K562 (cell line): ENCODE results near the gene HOGA1. TPM values are rescaled to one million over a fixed set of nuclear protein-coding genes. Genes with fewer than 3 reads are reported as not detected.

ENCODE experiments used
- ATAC-seq: fragments of 200-7000 bp; cut with Tn5 transposase; 3 replicates; pipeline ENCODE4 v1.9.1; 2020; ENCODE audit warnings: moderate library complexity
- BruUV-seq: library from RNA; stranded (reverse); fragments of 400-500 nt; replicated peaks from 2 replicates; lab custom pipeline; 2021; lab: Mats Ljungman, UMichigan
- CTCF ChIA-PET: fragments of 300-600 bp; formaldehyde crosslinking; extraction: SDS; loops from one replicate; lab custom pipeline; 2021; ENCODE audit warnings: low intra/inter-chr PET ratio; lab: Yijun Ruan, JAX
- POLR2A ChIA-PET: fragments of 300-600, 350-650 bp; sonication (Branson Sonifier 250); formaldehyde crosslinking; extraction: SDS; loops from one replicate; lab custom pipeline; 2021; ENCODE audit warnings: antibody characterized with exemption, inconsistent platforms; lab: Yijun Ruan, JAX
- DNase-seq, 4 experiments: peaks; one replicate each; pipeline versions ENCODE4 v3.0.0 to v3.0.0-alpha.2; 2011 to 2018; ENCODE audit warnings: low spot score in 3 of 4, mixed read lengths in 3 of 4; ENCODE audit errors: extremely low read depth in 1 of 4
- FAIRE-seq: peaks from 2 replicates; lab custom pipeline; 2011; peaks lifted over from hg19 to GRCh38; lab: Jason Lieb, UNC
- H2AFZ ChIP-seq: 2 replicates; pipeline ENCODE4 v1.6.0; 2011; ENCODE audit warnings: low read depth, low read length, control low read depth, inconsistent platforms
- H3K27ac ChIP-seq: fragments of 200-600 bp; 3 replicates; pipeline ENCODE4 v1.8.0; 2011; ENCODE audit warnings: low read depth, mild to moderate bottlenecking, control low read depth, inconsistent platforms, low read length, moderate library complexity, mixed read lengths; ENCODE audit errors: extremely low read depth
- H3K27me3 ChIP-seq, 2 experiments: fragments of 300-600 bp in 1 of 2; 2 replicates in 1 of 2; 3 replicates in 1 of 2; pipeline versions ENCODE4 v1.6.0 to v1.8.0; 2011; ENCODE audit warnings: inconsistent platforms in 2 of 2, low read length in 2 of 2, mild to moderate bottlenecking in 1 of 2, mixed read lengths in 1 of 2, moderate library complexity in 1 of 2; ENCODE audit not compliant: control insufficient read depth in 2 of 2, insufficient read depth in 2 of 2
- H3K36me3 ChIP-seq: fragments of 300-600 bp; 3 replicates; pipeline ENCODE4 v1.8.0; 2011; ENCODE audit warnings: mild to moderate bottlenecking, low read length, inconsistent platforms; ENCODE audit not compliant: control insufficient read depth, insufficient read depth
- H3K4me1 ChIP-seq, 2 experiments: fragments of 200-600 bp in 1 of 2; replicated peaks in 1 of 2; 2 replicates in 1 of 2; 3 replicates in 1 of 2; pipeline versions ENCODE4 v1.5.1 to v1.8.0; 2011; ENCODE audit warnings: inconsistent platforms in 2 of 2, low read length in 2 of 2, mild to moderate bottlenecking in 1 of 2, mixed read lengths in 1 of 2, moderate library complexity in 1 of 2; ENCODE audit not compliant: control insufficient read depth in 2 of 2, insufficient read depth in 2 of 2
- H3K4me2 ChIP-seq: 2 replicates; pipeline ENCODE4 v1.6.1; 2011; ENCODE audit warnings: low read length, control low read depth, inconsistent platforms, mixed read lengths; ENCODE audit not compliant: insufficient read depth
- H3K4me3 ChIP-seq: fragments of 200-600 bp; sonication (generic), shearing (Covaris generic); 2 replicates; pipeline ENCODE4 v1.5.1; 2016; ENCODE audit warnings: control low read depth, inconsistent platforms
- H3K79me2 ChIP-seq: fragments of 200-600 bp; 3 replicates; pipeline ENCODE4 v1.8.0; 2011; ENCODE audit warnings: low read length, inconsistent platforms; ENCODE audit not compliant: control insufficient read depth, insufficient read depth
- H3K9ac ChIP-seq, 2 experiments: 2 replicates each; pipeline versions ENCODE4 v1.6.0 to v1.6.1; 2011; ENCODE audit warnings: low read depth in 2 of 2, low read length in 2 of 2, control low read depth in 1 of 2, inconsistent platforms in 1 of 2, mild to moderate bottlenecking in 1 of 2, mixed read lengths in 1 of 2; ENCODE audit not compliant: insufficient read depth in 1 of 2
- H3K9me1 ChIP-seq: one replicate; pipeline ENCODE4 v1.6.0; 2011; ENCODE audit warnings: inconsistent platforms, mild to moderate bottlenecking, low read length, moderate library complexity; ENCODE audit not compliant: control insufficient read depth, insufficient read depth
- H3K9me3 ChIP-seq: replicated peaks from 2 replicates; pipeline ENCODE4 v1.5.1; 2011; ENCODE audit warnings: low read depth, low read length, inconsistent platforms; ENCODE audit not compliant: control insufficient read depth, insufficient read depth
- H4K20me1 ChIP-seq: replicated peaks from 2 replicates; pipeline ENCODE4 v1.6.1; 2011; ENCODE audit warnings: low read length, inconsistent platforms, mixed read lengths; ENCODE audit not compliant: control insufficient read depth, insufficient read depth
- CTCFL ChIP-seq: IDR thresholded peaks from 2 replicates; pipeline ENCODE4 v1.6.1; 2011; ENCODE audit warnings: borderline replicate concordance, low read depth, mild to moderate bottlenecking, moderate library complexity, low read length; ENCODE audit not compliant: insufficient read depth, poor library complexity, severe bottlenecking
- ILF3 ChIP-seq: fragments of 450-650 bp; IDR thresholded peaks from 2 replicates; pipeline ENCODE4 v1.6.1; 2018; ENCODE audit warnings: antibody characterized with exemption, mild to moderate bottlenecking, moderate library complexity, borderline replicate concordance
- KLF16 ChIP-seq: IDR thresholded peaks from 2 replicates; pipeline ENCODE4 v1.6.1; 2016; ENCODE audit warnings: antibody characterized with exemption
- RAD21 ChIP-seq, 2 experiments: fragments of 250-450 bp in 1 of 2; fragments of 450-650 bp in 1 of 2; sonication (Bioruptor Pico) in 1 of 2; formaldehyde crosslinking in 1 of 2; IDR thresholded peaks in 1 of 2; conservative IDR thresholded peaks in 1 of 2; 2 replicates each; pipeline versions ENCODE4 v1.4.0 to v1.8.0; 2020 to 2022; ENCODE audit warnings: mild to moderate bottlenecking in 2 of 2, moderate library complexity in 1 of 2
- SMARCB1 ChIP-seq: IDR thresholded peaks from 2 replicates; pipeline ENCODE4 v1.6.1; 2011; ENCODE audit warnings: improper control_type of control experiment, low read depth; ENCODE audit not compliant: insufficient read length
- XRCC3 ChIP-seq: fragments of 450-650 bp; IDR thresholded peaks from 2 replicates; pipeline ENCODE4 v1.6.1; 2017; ENCODE audit warnings: mild to moderate bottlenecking, moderate library complexity
- ZKSCAN3 ChIP-seq: fragments of 250-450 bp; sonication (Bioruptor Pico); IDR thresholded peaks from 2 replicates; pipeline ENCODE4 v1.4.0; 2020
- ZNF280B ChIP-seq: fragments of 250-450 bp; sonication (Bioruptor Pico); IDR thresholded peaks from 2 replicates; pipeline ENCODE4 v1.5.1; 2021; ENCODE audit warnings: mild to moderate bottlenecking
- WGBS: fragments of 100-300 bp; shearing (Covaris generic); methylation state at CpG from one replicate; pipeline ENCODE4 v1.1.6; 2016; ENCODE audit warnings: low coverage, mixed read lengths; ENCODE audit not compliant: insufficient coverage; ENCODE audit errors: missing lambda C conversion rate; 5-methylcytosine and 5-hydroxymethylcytosine counted together
- in situ Hi-C: fragments of 300-500 bp; cut with MboI; formaldehyde crosslinking; loops from 4 replicates; pipeline ENCODE4 v1.15.0; 2018; ENCODE audit warnings: inconsistent platforms, mixed read lengths
- intact Hi-C: fragments of 100-400 bp; cut with micrococcal nuclease; formaldehyde crosslinking; loops from 2 replicates; pipeline ENCODE4 v1.14.2; 2022
- polyA plus RNA-seq, 8 experiments: library from polyadenylated mRNA; depleted of rRNA in 4 of 8; stranded (reverse) in 5 of 8; unstranded in 3 of 8; fragments of >200 nt; fragmentation: Nextera tagmentation in 2 of 8; fragmentation: Illumina TruSeq in 1 of 8; extraction: Ambion mirVana in 2 of 8; extraction: Trizol in 1 of 8; gene quantifications; 2 replicates each; pipeline versions ENCODE4 v1.2.1 to v1.2.3, GENCODE V29; 2011 to 2014; ENCODE audit warnings: inconsistent platforms in 1 of 8, missing spikeins in 1 of 8
- total RNA-seq, 7 experiments: library from RNA; depleted of rRNA in 6 of 7; stranded (reverse); fragments of >200 nt in 6 of 7; fragmentation: Illumina TruSeq in 2 of 7; extraction: Trizol in 2 of 7; gene quantifications; 2 replicates each; pipeline versions ENCODE4 v1.2.1 to v1.2.3, GENCODE V29; 2011 to 2021; ENCODE audit warnings: low replicate concordance in 1 of 7
- TF ChIP-seq, protein P1 (sequence below): IDR thresholded peaks from 2 replicates; pipeline ENCODE4 v1.6.1; 2014; ENCODE audit warnings: antibody characterized with exemption
- TF ChIP-seq, protein P2 (sequence below): fragments of 450-650 bp; formaldehyde crosslinking; IDR thresholded peaks from 2 replicates; pipeline ENCODE4 v1.4.0; 2020; ENCODE audit warnings: mild to moderate bottlenecking, moderate library complexity

The HOGA1 gene
- total and polyA plus RNA-seq, 9 of the 15 experiments (the other 6 are each of a cell fraction or from before 2014, with no cell fraction given), result not detected

DNA sequence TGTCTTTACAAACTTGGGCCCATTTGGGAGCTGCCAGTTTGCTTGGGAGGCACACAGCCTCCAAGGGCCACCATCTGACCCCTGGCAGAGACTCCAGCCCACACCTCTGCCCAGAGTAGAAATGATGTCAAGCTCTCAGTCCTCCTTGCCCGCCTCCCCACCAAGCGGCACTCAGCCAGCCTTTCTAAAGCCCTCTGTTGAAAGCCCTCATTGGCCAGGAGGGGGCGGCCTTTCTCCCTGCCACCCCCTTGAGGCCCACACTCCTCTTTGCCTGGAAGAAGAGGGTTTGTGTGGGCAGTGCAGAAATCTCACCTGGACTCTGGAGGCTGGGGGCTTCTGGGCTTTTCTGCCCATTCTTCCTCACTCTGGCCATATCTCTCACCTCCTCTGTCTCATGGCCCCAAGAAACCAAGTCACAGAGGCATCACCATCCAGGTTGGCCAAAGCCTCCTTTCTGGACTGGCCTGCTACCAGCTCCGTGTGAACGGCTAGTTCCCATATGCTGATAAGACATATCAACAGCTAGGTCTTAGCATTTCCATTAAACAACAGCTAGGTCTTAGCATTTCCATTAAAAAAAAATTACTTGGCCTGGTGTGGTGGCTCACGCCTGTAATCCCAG is 49.3 kb upstream of the HOGA1 start (continued):
- TF ChIP-seq CTCFL (peak; percentile 53), RAD21 (CRISPR knock-in tag; conservative IDR thresholded peaks at IDR 0.05 in 1 of 2, IDR thresholded peaks at IDR 0.05 in 1 of 2) (peak in 1 of 2 experiments; percentile 61; a peak in 2 of 4 replicates)
- TF ChIP-seq, all 486 proteins: peak for 7

DNA sequence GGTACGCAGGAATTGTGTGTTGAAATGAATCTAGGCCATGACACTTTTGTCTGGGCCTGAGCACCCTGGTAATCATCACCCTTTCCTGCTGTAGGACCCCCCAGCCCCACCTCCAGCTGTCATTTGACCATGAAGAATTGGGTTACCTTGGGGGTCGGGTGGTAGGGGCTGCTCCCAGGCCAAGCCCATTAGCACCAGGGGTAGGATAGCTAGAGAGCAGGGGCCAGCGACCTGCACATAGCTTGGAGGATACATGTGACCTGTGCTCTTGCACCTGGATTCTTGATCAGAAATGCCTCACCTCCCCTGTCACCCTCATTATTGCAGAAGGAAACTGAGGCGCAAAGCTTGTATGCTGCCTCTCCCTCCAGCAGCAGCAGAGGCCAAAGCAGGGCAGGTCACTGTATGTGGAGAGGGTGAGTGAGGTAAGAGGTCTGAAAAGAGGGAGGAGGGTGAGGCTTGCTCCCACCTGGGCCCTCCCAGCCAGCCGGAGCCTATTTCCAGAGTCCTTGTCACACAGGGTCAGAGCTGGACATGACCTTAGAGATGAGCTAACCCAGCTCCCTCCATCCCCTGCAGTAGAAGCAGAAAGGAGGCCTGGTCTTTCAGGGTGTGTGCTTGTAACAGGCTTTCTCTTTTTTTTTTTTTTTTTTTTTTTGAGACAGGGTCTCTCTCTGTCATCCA is 46.9 kb upstream of the HOGA1 start:
- TF ChIP-seq, protein P1, sequence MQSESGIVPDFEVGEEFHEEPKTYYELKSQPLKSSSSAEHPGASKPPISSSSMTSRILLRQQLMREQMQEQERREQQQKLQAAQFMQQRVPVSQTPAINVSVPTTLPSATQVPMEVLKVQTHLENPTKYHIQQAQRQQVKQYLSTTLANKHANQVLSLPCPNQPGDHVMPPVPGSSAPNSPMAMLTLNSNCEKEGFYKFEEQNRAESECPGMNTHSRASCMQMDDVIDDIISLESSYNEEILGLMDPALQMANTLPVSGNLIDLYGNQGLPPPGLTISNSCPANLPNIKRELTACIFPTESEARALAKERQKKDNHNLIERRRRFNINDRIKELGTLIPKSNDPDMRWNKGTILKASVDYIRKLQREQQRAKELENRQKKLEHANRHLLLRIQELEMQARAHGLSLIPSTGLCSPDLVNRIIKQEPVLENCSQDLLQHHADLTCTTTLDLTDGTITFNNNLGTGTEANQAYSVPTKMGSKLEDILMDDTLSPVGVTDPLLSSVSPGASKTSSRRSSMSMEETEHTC, result no peak
- TF ChIP-seq, protein P2, sequence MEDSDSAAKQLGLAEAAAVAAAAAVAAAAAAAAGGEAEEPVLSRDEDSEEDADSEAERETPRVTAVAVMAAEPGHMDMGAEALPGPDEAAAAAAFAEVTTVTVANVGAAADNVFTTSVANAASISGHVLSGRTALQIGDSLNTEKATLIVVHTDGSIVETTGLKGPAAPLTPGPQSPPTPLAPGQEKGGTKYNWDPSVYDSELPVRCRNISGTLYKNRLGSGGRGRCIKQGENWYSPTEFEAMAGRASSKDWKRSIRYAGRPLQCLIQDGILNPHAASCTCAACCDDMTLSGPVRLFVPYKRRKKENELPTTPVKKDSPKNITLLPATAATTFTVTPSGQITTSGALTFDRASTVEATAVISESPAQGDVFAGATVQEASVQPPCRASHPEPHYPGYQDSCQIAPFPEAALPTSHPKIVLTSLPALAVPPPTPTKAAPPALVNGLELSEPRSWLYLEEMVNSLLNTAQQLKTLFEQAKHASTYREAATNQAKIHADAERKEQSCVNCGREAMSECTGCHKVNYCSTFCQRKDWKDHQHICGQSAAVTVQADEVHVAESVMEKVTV (CRISPR knock-in tag), result no peak
- TF ChIP-seq XRCC3 (no peak), KLF16 (no peak), ILF3 (no peak), ZNF280B (no peak), SMARCB1 (no peak), ZKSCAN3 (no peak)
- H3K36me3 ChIP-seq, result no peaks in the 10 kb centered on the region
- H3K9me3 ChIP-seq, result no peaks in the 10 kb centered on the region
- in situ Hi-C loops (no loop called here), intact Hi-C loops (no loop called here)
- no peaks in the 10 kb centered on the region for H4K20me1 ChIP-seq
- 49% methylated on average over 4 of the region's 5 CpGs for WGBS
- ATAC-seq (no peak), FAIRE-seq (no peak), DNase-seq (no peak)
- no peak overlapping the region for H3K4me2 ChIP-seq
- no peaks in the 10 kb centered on the region for H3K27me3 ChIP-seq
- H3K9ac ChIP-seq, result no peak overlapping the region
- H3K79me2 ChIP-seq, result no peaks in the 10 kb centered on the region
- BruUV-seq, result no TSS peak
- ChIA-PET CTCF (interaction anchor here (0.6 kb wide), 1 partner anchor 1636 kb away, joined by 4 read pairs; no protein-coding TSS in a partner anchor), POLR2A (no interaction called here)
- no peak overlapping the region for H2AFZ ChIP-seq
- H3K9me1 ChIP-seq, result no peaks in the 10 kb centered on the region
- no peak overlapping the region for H3K4me3 ChIP-seq
- H3K27ac ChIP-seq, result no peak overlapping the region
- peaks cover 3 to 8% of the 10 kb centered on the region in 2 experiments; a peak in 4 of 5 replicates for H3K4me1 ChIP-seq
